COLO668 (cell line): ENCODE results near the gene LGALS7B.

Experiments
- DNase-seq: peaks from one replicate; lab custom pipeline; 2025; ENCODE audit not compliant: unreplicated experiment; lab: John Stamatoyannopoulos, UW

Gene LGALS7B

DNA sequence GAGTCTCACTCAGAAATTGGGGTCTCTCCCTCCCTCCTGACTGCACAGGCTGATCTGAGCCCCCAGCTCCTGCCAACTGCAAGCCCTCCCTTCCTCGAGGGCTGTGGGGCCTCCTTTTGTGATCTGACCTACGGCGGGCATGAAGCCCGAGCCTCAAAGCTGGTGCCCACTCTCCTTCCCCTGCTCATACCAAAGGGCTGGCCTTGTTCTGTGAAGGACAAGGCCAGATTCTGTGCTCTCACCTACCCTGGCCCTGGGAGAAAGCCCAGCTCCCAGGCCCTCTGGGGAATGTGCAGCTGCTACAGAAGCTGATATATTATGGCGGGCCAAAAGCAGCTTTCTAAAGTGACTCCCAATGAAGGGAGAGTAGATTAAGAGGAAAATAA is 51.6 kb downstream of the LGALS7B start:
- no peak for DNase-seq
